UCSD-AML1 (cell line): ENCODE data around the gene DOK7.

Experiments
- DNase-seq: peaks from one replicate; lab custom pipeline; 2025; ENCODE audit not compliant: unreplicated experiment; lab: John Stamatoyannopoulos, UW

The DOK7 gene

GRCh38 chr4:3518941-3519340 is 55.8 kb downstream of the DOK7 start:
- DNase-seq: no peak

- no peak for DNase-seq
These were observed 56.6 kb downstream of the DOK7 start for GRCh38 chr4:3519468-3520264.

GRCh38 chr4:3520276-3520675 is 57.2 kb downstream of the DOK7 start:
- DNase-seq: no peak

GRCh38 chr4:3520796-3521600 is 57.9 kb downstream of the DOK7 start:
- DNase-seq: no peak

GRCh38 chr4:3521621-3522325 is 58.7 kb downstream of the DOK7 start:
- DNase-seq: no peak

- no peak for DNase-seq
These were observed 59.2 kb downstream of the DOK7 start for GRCh38 chr4:3522326-3522640.

GRCh38 chr4:3522651-3523050 is 59.5 kb downstream of the DOK7 start:
- no peak for DNase-seq

GRCh38 chr4:3523146-3523627 is 60.1 kb downstream of the DOK7 start:
- no peak for DNase-seq

GRCh38 chr4:3523628-3524221 is 60.6 kb downstream of the DOK7 start:
- DNase-seq: no peak

- no peak for DNase-seq
These were observed 61.2 kb downstream of the DOK7 start for GRCh38 chr4:3524349-3524748.

GRCh38 chr4:3524920-3525319 is 61.8 kb downstream of the DOK7 start:
- no peak for DNase-seq

GRCh38 chr4:3525532-3526430 is 62.7 kb downstream of the DOK7 start:
- DNase-seq: no peak

GRCh38 chr4:3526456-3526855 is 63.4 kb downstream of the DOK7 start:
- DNase-seq: no peak

- no peak for DNase-seq
These were observed 64.2 kb downstream of the DOK7 start for GRCh38 chr4:3527101-3527913.

GRCh38 chr4:3527914-3528876 is 65.1 kb downstream of the DOK7 start:
- no peak for DNase-seq

- DNase-seq: peak; percentile 33
These were observed 66.3 kb downstream of the DOK7 start for GRCh38 chr4:3529363-3529762.

GRCh38 chr4:3530051-3530450 is 66.9 kb downstream of the DOK7 start:
- DNase-seq: no peak

GRCh38 chr4:3530663-3531254 is 67.7 kb downstream of the DOK7 start:
- DNase-seq: no peak
